ENCODE results near the gene ACTR3C.
"Not testable (repeated sequence)": the region's sequence is repeated elsewhere in the genome, so short reads cannot be mapped to it uniquely, and the experiment has no call there.

ACTR3C gene

DNA sequence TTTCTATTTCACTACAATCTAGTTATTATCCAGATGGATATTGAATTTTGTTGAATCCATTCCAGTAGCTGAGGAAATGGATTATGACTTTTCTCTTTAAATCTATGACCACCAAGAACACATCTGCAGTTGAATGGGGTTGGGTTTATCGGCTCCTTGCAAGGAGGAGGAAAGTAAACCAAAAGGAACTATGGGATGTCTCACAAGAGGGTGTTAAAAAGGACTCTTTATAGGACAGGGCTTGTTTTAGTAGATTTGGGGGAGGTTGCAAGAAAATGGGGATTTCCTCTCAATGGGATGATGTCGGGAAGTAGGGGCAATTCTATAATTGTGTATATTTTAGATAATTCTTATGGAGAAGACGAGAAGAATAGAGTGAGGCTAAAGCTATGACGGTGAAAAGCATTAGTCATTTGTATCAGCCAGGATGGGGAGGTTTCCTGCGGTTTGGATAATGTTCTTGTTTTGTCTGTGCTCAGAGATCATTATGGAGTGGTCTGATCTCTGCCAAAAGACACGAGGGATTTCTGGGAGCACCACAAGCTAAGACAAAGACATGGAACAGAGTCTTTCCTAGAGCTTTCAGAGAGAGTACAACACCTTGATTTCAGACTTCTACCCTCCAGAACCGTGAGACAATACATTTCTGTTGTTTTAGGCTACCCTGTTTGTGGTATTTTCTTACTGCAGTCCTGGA, 5.4 kb downstream of the ACTR3C start:
- no peaks in the 10 kb centered on the region for H3K27me3 Mint-ChIP-seq
- DNase-seq, result no peak
- peaks cover 35% of the 10 kb centered on the region for H3K36me3 Mint-ChIP-seq (ENCODE audit: low read depth)
- H3K9me3 Mint-ChIP-seq, result no peaks in the 10 kb centered on the region
- no peak overlapping the region for H3K4me3 Mint-ChIP-seq
- peaks cover 39% of the 10 kb centered on the region for H3K4me1 Mint-ChIP-seq (ENCODE audit: low read depth)
- no peak overlapping the region for H3K27ac Mint-ChIP-seq

DNA sequence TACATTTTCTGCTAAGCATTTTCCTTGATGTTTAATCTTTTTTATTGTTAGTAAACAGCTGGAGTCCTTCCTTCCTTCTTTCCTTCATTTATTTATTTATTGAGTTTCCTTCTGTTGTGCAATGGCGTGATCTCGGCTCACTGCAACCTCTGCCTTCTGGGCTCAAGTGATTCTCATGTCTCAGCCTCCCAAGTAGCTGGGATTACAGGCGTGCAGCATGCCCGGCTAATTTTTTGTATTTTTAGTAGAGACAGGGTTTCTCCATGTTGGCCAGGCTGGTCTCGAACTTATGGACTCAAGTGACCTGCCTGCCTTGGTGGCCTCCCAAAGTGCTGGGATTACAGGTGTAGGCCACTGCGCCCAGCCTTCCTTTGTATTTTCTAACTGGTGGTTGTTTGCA, 6.4 kb downstream of the ACTR3C start:
- H3K27ac Mint-ChIP-seq, H3K9me3 Mint-ChIP-seq, H3K27me3 Mint-ChIP-seq, DNase-seq, H3K4me3 Mint-ChIP-seq: not testable (repeated sequence)
- peaks cover 26% of the 10 kb centered on the region for H3K36me3 Mint-ChIP-seq (ENCODE audit: low read depth)
- peaks cover 30% of the 10 kb centered on the region for H3K4me1 Mint-ChIP-seq (ENCODE audit: low read depth)

DNA sequence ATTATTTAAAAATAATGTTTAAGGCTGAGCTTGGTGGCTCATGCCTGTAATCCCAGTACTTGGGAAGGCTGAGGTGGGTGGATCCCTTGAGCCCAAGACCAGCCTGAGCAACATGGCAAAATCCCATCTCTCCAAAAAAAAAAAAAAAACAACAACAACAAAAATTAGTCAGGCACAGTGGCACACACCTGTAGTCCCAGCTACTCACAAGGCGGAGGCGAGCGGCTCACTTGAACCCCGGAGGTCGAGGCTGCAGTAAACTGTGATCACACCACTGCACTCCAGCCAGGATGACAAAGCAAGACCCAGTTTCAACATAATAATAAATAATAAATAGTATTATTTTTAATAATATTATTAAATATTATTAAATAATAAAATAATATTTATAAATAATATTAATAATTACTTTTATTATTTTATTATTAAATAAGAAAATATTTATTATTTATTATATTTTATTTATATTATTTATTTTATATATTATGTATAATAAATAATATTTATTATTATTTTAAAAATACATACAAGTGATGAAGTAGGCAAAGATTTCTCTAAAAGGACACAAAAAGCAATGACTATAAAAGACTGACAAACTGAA, 8.6 kb downstream of the ACTR3C start:
- H3K9me3 Mint-ChIP-seq, result no peaks in the 10 kb centered on the region
- no peak overlapping the region for H3K4me3 Mint-ChIP-seq
- H3K27me3 Mint-ChIP-seq, result no peaks in the 10 kb centered on the region
- no peak for DNase-seq
- no peak overlapping the region for H3K27ac Mint-ChIP-seq
- peaks cover 9% of the 10 kb centered on the region for H3K4me1 Mint-ChIP-seq (ENCODE audit: low read depth)
- peaks cover 11% of the 10 kb centered on the region for H3K36me3 Mint-ChIP-seq (ENCODE audit: low read depth)

GRCh38 chr7:150313870-150314269, 9.5 kb downstream of the ACTR3C start:
- Mint-ChIP-seq H3K27ac (no peak overlapping the region), H3K27me3 (no peaks in the 10 kb centered on the region), H3K4me3 (no peak overlapping the region), H3K36me3 (ENCODE audit: low read depth) (peaks cover 11% of the 10 kb centered on the region), H3K9me3 (no peaks in the 10 kb centered on the region), H3K4me1 (ENCODE audit: low read depth) (peaks cover 7% of the 10 kb centered on the region)
- DNase-seq, result no peak

DNA sequence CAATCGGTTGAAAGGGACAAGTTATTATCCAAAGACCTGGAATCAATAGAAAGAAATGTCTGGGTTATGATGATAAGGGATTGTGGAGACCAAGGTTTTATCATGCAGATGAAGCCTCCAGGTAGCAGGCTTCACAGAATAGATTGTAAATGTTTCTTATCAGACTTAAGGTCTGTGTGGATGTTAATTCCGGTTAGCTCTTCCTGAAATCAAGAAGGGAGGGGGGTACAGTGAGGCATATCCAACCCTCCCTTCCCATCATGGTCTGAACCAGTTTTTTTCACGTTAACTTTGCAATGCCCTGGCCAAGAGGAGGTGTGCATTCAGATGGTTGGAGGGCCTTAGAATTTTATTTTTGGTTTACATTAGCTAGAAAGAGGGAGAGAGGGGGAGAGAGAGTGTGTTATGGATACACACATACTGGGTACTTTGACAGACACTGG, 10.0 kb downstream of the ACTR3C start:
- Mint-ChIP-seq H3K9me3 (no peaks in the 10 kb centered on the region), H3K4me3 (no peak overlapping the region), H3K36me3 (ENCODE audit: low read depth) (peaks cover 7% of the 10 kb centered on the region), H3K27me3 (no peaks in the 10 kb centered on the region), H3K27ac (no peak overlapping the region), H3K4me1 (ENCODE audit: low read depth) (peaks cover 10% of the 10 kb centered on the region)
- DNase-seq, result no peak

GRCh38 chr7:150312649-150313366, 10.5 kb downstream of the ACTR3C start:
- not testable (repeated sequence) for H3K36me3 Mint-ChIP-seq (ENCODE audit: low read depth); H3K4me1 Mint-ChIP-seq (ENCODE audit: low read depth); H3K9me3 Mint-ChIP-seq; DNase-seq; H3K27ac Mint-ChIP-seq; H3K27me3 Mint-ChIP-seq; H3K4me3 Mint-ChIP-seq

DNA sequence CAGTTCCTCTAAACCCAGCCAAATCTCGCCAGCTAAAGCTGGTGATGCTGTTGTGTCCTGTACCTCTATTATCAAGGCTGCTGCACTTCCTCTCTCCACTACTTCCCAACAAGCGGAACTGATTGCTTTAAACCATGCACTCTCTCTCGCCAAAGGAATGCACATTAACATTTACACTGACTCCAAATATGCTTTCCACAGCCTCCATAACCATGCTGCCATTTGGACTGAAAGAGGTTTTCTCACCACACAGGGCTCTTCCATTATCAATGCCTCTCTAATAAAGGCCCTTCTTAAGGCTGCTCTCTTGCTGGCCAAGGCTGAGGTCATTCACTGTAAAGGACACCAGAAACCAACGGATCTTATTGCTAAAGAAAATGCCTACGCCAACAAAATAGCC, 11.6 kb downstream of the ACTR3C start:
- no peaks in the 10 kb centered on the region for H3K27me3 Mint-ChIP-seq

GRCh38 chr7:150311146-150311545, 12.2 kb downstream of the ACTR3C start:
- Mint-ChIP-seq H3K27ac (no peak overlapping the region), H3K9me3 (no peaks in the 10 kb centered on the region)

More for the DNA sequence above, 11.6 kb downstream of the ACTR3C start:
- no peaks in the 10 kb centered on the region for H3K36me3 Mint-ChIP-seq (ENCODE audit: low read depth)
- H3K27ac Mint-ChIP-seq, result no peak overlapping the region
- peaks cover 6% of the 10 kb centered on the region for H3K4me1 Mint-ChIP-seq (ENCODE audit: low read depth)
- H3K4me3 Mint-ChIP-seq, result no peak overlapping the region
- DNase-seq, result no peak
- H3K9me3 Mint-ChIP-seq, result no peaks in the 10 kb centered on the region

GRCh38 chr7:150308575-150308974, 14.8 kb downstream of the ACTR3C start:
- Mint-ChIP-seq H3K27ac (no peak overlapping the region), H3K27me3 (no peaks in the 10 kb centered on the region), H3K36me3 (ENCODE audit: low read depth) (no peaks in the 10 kb centered on the region), H3K4me1 (ENCODE audit: low read depth) (peaks cover 9% of the 10 kb centered on the region), H3K9me3 (no peaks in the 10 kb centered on the region), H3K4me3 (no peak overlapping the region)
- DNase-seq, result no peak

More at GRCh38 chr7:150311146-150311545, 12.2 kb downstream of the ACTR3C start:
- no peaks in the 10 kb centered on the region for H3K36me3 Mint-ChIP-seq (ENCODE audit: low read depth)
- DNase-seq, result no peak
- H3K27me3 Mint-ChIP-seq, result no peaks in the 10 kb centered on the region
- H3K4me1 Mint-ChIP-seq (ENCODE audit: low read depth), result peaks cover 6% of the 10 kb centered on the region
- no peak overlapping the region for H3K4me3 Mint-ChIP-seq

DNA sequence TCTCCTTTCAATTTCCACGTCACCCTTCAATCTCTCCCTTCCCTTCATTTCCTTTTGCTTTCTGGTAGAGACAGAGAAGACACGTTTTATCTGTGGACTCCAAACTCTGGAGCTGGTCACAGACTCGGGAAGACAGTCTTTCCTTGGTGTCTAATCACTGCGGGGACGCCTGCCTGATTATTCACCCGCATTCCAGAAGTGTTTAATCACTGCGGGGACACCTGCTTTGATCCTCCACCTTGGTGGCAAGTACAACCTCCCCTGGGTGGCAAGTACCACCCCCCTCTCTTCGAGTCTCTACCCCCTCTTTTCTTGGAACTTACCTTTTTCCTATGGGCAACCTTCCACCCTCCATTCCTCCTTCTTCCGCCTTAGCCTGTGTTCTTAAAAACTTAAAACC, 15.4 kb downstream of the ACTR3C start:
- Mint-ChIP-seq H3K4me1 (ENCODE audit: low read depth) (peaks cover 9% of the 10 kb centered on the region), H3K4me3 (no peak overlapping the region), H3K9me3 (no peaks in the 10 kb centered on the region), H3K36me3 (ENCODE audit: low read depth) (no peaks in the 10 kb centered on the region), H3K27ac (no peak overlapping the region), H3K27me3 (no peaks in the 10 kb centered on the region)
- DNase-seq, result no peak

DNA sequence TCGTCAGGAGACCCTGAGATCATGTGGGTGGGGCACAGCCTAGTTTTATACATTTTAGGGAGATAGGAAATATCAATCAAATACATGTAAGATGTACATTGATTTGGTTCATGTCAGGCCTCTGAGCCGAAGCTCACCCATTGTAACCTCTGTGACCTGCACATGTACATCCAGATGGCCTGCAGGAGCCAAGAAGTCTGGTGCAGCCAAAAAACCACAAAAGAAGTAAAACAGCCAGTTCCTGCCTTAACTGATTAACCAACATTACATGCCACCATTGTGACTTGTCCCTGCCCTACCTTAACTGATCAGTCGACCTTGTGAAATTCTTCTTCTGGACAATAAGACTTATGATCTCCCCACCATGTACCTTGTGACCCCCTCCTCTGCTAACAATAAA, 16.2 kb downstream of the ACTR3C start:
- Mint-ChIP-seq H3K4me1 (ENCODE audit: low read depth) (peaks cover 9% of the 10 kb centered on the region), H3K9me3 (no peaks in the 10 kb centered on the region), H3K27me3 (no peaks in the 10 kb centered on the region), H3K27ac (no peak overlapping the region), H3K4me3 (no peak overlapping the region), H3K36me3 (ENCODE audit: low read depth) (no peaks in the 10 kb centered on the region)
- DNase-seq, result no peak

GRCh38 chr7:150306377-150306776, 17.0 kb downstream of the ACTR3C start:
- H3K36me3 Mint-ChIP-seq (ENCODE audit: low read depth); H3K27me3 Mint-ChIP-seq; H3K4me1 Mint-ChIP-seq (ENCODE audit: low read depth); DNase-seq; H3K9me3 Mint-ChIP-seq; H3K4me3 Mint-ChIP-seq; H3K27ac Mint-ChIP-seq: not testable (repeated sequence)

DNA sequence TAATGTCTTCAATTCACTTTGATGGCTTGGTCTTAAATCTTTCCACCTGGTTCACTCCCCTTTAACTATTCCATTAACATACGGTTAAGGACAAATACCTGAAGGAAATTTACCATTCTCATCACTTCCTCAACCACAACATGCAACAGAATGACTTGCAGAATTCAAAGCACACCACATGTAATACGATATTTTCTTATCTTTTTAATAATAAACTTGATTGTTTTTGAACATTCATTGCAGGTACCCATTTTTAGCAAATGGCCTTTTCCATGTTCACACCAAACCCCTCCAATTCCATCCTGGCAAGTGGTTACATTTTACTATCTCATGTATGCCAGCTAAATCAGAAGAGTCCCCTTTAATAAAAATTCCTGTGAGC, 17.5 kb downstream of the ACTR3C start:
- H3K27ac Mint-ChIP-seq; H3K36me3 Mint-ChIP-seq (ENCODE audit: low read depth); H3K27me3 Mint-ChIP-seq; DNase-seq; H3K4me3 Mint-ChIP-seq; H3K4me1 Mint-ChIP-seq (ENCODE audit: low read depth); H3K9me3 Mint-ChIP-seq: not testable (repeated sequence)

DNA sequence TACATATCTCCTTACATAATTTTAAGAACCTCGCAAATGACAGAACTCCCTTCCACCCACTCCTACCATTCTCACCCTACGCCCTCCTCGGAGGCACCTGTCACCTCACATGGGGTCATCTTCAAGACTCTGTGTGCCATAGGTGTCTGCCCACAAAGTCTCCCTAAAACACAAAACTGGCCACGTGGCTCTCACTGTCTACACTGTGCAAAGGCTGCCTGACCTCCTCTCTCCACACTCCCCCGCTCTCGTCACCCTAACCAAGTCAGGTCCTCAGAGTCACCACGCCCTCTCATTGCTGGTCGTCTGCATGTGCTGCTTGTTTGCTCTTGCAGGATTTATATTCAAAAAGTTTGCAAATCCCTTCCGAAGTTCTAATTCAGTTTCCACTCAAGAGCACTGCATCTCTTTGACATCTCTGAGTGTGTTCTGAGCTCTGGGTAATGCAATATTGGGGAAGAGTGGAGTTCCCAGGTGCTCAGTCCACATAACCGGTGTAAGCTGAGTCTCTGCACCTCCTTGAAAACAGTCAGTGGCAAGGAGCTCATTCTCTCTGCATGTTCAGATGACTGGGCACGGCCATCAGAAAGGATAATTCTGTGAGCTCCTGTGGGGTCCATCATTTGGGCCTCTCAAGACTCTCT, 18.0 kb downstream of the ACTR3C start:
- not testable (repeated sequence) for H3K9me3 Mint-ChIP-seq; H3K27me3 Mint-ChIP-seq; H3K36me3 Mint-ChIP-seq (ENCODE audit: low read depth); DNase-seq; H3K27ac Mint-ChIP-seq; H3K4me1 Mint-ChIP-seq (ENCODE audit: low read depth); H3K4me3 Mint-ChIP-seq

Measured in activated T-cell treated with anti-CD3 and anti-CD28 coated beads, Interleukin-2, amount 50 U/mL, for 24 hours (primary cell).